ENCODE measurements around the gene HDHD3.
"Not testable (repeated sequence)": the region's sequence is repeated elsewhere in the genome, so short reads cannot be mapped to it uniquely, and the experiment has no call there.

Gene HDHD3

DNA sequence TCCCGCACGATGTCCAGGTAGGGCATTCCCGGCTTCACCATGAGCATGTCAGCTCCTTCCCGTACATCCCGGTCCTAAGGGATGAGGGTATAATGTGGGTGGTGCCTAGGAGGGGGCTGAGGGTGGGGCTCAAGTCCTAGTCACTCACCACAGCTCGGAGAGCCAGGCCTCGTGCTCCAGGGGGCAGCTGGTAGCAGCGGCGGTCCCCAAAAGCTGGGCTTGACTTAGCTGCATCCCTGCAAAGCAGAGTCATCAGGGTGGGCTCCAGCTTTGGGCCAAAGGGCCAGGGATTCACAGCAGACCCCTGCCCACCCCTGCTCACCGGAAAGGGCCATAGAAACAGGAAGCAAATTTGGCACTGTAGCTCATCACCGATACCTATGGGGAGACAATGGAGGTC is 12.7 kb upstream of the HDHD3 start:
- no peak for DNase-seq (ENCODE audit: low spot score)

DNA sequence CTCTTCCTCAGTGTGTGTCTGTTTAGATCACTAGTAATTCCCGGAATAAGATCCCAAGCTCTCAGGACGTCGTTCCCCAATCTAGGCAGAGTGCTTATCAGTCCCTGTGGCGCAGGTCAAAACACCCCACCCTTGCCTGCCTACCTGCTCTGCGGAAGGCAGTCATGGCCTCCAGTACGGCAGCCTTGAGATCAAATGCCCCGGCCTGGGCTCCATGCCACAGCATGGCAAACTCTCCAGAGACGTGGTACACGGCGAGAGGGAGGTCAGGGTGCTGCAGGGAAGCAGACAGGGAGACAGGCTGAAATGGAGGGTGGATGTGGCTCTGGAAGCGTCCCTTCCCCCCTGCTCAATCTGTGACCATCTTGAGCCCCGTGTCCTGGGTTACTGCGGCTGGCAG is 12.0 kb upstream of the HDHD3 start:
- DNase-seq (ENCODE audit: low spot score) = no peak

GRCh38 chr9:113387560-113388230 is 10.9 kb upstream of the HDHD3 start:
- no peak for DNase-seq (ENCODE audit: low spot score)

DNA sequence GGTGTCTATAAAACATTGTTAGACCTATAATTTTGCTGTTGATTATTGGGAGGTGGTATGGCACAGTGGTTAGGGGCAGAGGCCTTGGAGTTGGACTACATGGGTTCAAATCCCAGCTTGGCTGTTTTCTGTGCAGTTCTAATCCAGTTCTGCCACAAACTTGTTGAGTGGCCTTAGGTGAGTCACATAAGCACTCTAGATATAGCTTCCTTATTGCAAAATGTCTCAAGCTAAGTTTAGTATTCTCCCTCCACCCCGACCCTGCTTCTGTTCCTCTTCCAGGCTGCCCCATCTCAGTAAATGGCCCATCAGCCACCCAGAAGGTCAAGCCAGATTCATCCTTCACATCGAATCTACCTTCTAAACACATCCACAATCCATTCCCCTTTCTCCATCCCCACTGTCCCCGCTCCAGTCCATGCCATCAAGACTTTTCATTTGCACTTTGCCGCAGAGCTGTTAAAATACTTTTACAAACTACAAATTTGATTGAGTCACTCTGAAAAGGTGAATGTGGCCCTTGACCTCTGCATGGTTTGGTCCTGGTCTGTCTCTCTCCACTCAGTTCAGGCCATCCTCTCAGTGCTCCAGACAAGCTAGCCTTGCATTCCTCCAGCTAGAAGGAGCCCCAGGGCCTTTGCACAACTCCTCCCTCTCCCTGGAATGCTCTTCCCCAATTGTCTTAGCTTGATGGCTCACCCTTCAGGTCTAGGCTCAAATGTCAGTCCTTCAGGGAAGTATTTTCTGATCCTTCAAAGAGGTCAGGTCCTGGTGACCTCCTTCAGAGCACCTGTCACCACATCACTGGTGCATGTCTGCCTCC is 10.0 kb upstream of the HDHD3 start:
- no peak for DNase-seq (ENCODE audit: low spot score)

GRCh38 chr9:113381909-113382411 is 5.2 kb upstream of the HDHD3 start:
- no peak for DNase-seq (ENCODE audit: low spot score)

DNA sequence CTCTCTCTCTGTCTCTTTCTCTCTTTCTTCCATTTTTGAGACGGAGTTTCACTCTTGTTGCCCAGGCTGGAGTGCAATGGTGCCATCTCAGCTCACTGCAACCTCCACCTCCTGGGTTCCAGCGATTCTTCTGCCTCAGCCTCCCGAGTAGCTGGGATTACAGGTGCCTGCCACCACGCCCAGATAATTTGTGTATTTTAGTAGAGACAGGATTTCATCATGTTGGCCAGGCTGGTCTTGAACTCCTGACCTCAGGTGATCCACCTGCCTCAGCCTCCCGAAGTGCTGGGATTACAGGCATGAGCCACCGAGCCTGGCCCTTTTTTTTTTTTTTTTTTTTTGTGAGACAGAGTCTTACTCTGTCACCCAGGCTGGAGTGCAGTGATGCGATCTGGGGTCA is 4.7 kb upstream of the HDHD3 start:
- not testable (repeated sequence) for DNase-seq (ENCODE audit: low spot score)

DNA sequence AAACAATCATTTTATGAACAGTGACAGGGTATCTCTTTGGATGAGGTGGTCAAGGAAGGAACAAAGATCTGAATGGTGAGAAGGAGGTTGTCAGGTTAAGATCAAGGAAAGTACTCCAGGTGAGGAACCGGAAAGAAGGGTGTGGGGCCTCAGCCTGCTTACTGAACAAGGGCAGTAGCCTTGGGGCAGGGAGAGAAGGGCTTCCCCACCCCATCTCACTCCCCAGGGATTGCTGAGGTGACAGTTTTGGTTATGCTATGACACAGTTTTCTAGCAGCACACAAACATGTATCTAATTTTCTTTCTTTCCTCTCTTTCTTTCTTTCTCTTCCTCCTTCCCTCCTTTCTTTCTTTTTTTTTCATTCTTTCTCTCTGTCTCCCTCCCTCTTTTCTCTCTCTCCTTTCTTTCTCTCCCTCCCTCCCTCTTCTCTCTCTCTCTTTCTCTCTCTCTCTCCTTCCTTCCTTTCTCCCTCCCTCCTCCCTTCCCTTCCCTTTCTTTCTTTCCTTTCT is 4.1 kb upstream of the HDHD3 start:
- DNase-seq (ENCODE audit: low spot score) = no peak

DNA sequence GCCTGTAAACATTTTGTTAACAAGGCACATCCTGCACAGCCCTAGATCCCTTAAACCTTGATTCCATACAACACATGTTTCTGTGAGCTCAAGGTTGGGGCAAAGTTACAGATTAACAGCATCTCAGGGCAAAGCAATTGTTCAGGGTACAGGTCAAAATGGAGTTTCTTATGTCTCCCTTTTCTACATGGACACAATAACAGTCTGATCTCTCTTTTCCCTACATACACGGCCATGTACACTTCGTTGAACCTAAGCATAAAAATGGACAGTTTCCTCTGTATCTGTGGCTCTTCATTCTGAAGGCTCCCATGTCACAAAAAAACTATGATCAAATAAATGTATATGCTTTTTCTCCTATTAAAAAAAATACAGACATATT is 3.0 kb upstream of the HDHD3 start:
- DNase-seq (ENCODE audit: low spot score) = not testable (repeated sequence)

GRCh38 chr9:113379094-113379828 is 2.5 kb upstream of the HDHD3 start:
- DNase-seq (ENCODE audit: low spot score) = not testable (repeated sequence)

DNA sequence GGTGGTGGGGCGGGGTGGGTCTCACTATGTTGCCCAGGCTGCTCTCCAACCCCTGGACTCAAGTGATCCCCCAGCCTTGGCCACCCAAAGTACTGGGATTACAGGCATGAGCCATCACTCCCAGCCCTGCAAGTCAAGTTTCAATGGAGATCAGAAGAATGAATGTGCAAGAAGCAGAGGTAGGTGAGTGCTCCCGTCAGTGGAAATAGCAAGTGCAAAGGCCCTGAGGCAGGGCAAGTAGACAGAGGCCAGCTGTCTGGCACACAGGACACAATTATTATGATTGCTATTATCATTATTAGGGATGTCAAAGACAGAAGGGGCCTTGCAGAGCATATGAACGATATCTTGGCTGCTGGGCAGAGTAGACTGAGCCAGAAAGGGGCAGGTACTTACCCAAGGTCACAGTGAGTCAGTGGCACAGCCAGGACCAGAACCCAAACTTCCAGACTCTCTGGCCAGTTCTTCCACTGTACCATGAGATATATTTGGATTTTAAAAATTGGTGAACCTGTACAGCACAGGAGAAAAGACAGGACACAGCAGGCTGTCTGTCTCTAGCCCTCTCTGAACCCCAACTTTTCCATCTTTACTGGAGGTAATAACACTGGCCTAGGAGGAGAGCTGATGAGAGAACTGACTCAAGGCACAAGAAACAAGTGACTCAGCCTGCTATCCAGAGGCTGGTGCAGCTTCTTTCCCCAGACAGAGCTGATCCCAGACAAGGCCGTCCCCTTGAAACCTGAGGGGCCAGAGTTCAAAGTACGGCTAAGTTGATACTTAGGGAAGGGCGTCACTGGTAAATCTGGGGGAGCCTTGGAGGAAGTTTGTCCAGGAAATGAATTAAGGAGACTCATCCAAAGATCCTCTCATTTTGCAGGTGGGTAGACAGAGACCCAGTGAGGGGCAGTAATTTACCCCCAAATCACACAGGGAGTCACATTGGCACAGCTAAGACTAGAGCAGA is 1.4 kb downstream of the HDHD3 start:
- no peak for DNase-seq (ENCODE audit: low spot score)

DNA sequence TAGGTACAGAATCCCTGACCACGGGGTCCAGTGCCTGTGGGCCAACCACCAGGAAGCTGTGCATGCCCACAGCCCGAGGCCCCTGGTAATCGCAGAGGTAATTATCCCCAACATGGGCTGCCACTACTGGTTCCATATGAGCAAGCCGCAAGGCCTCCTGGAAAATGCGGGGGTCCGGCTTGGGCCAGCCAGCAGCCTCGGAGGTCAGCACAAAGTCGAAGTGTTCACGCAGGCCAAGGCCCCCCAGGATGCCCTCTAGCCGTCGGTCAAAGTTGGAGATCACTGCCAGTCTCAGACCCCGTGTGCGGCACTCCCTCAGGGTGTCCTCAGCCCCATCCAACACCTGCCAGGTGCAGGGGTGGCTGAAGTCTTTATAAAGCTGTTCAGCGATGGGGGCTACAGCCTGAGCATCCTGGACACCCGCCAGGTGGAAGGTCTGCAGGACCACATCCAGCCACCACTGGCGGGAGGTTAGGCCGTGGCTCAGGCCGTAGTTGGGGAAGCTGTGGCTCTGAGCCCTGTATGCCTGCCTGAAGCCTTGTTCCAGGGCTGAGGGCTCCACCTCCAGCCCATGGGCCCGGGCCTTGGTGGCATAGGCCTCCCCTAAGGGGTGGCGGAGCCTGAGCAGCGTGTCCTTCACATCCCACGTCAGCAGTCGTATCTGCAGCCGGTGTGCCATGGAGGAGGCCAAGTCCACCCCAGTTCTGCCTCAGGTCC is 3.0 kb downstream of the HDHD3 start:
- DNase-seq (ENCODE audit: low spot score) = no peak

DNA sequence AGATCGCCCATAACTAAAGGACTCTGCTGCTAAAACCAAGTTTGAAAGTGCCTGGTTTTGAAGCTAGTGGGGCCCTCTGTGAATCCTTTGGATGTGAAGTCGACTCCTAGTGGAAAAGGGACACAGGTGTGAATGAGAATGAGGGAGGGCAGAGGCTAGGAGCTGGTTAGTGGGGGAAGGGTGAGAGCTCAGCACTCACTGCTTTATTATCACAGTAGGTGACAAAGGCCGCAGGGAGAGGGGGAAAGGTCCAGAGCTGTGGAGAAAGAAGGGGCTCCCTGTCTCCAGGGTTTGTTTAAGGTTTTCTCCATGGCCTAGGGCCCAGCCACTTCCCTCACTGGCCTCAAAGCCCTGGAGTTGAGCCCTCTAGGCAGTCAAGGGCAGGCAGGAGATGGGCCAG is 3.5 kb downstream of the HDHD3 start:
- no peak for DNase-seq (ENCODE audit: low spot score)

DNA sequence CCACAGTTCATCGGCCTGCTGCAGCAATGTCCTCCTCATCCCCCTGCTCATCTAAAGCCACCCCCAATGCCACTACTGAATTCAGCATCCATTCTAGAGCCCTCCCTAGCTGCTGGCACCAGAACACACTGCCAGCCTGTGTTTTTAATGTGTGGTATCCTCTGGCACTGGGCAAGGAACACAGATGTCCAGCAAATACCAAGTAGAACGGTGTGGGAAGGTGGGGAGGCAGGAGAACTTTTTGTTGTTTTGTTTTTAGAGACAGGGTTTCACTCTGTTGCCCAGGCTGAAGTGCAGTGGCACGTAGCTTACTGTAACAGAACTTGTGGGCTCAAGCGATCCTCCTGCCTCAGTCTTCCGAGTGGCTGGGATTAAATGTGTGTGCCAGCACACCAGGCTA is 4.7 kb downstream of the HDHD3 start:
- no peak for DNase-seq (ENCODE audit: low spot score)

DNA sequence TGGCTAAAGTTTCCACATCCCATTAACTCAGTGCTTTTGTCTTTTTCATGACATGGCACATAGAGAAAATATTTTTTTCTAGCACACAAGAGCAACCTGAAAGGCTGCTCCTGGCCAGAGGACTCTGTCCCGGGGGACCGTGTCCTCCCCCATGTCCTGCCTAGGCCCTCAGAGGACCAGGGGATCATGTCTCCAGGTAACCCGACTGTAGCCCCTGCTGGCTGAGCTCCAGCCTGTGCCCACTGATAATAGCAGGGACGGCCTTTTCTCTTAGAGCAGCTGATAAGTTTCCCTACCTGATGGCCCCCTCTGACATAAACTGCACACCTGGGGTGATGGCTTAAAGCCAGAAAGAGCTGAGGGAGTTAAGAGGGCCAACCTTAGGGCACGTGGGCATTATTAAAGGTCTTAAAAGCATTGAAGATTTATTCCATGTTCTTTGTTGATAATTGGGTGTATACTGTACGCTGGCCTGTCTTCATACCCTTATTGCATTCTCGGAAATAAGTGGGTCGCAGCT is 5.9 kb downstream of the HDHD3 start:
- DNase-seq (ENCODE audit: low spot score) = no peak

- no peak for DNase-seq (ENCODE audit: low spot score)
Observed at GRCh38 chr9:113369855-113370140, 7.0 kb downstream of the HDHD3 start.

GRCh38 chr9:113368982-113369854 is 7.6 kb downstream of the HDHD3 start:
- DNase-seq (ENCODE audit: low spot score) = peak; percentile 57

DNA sequence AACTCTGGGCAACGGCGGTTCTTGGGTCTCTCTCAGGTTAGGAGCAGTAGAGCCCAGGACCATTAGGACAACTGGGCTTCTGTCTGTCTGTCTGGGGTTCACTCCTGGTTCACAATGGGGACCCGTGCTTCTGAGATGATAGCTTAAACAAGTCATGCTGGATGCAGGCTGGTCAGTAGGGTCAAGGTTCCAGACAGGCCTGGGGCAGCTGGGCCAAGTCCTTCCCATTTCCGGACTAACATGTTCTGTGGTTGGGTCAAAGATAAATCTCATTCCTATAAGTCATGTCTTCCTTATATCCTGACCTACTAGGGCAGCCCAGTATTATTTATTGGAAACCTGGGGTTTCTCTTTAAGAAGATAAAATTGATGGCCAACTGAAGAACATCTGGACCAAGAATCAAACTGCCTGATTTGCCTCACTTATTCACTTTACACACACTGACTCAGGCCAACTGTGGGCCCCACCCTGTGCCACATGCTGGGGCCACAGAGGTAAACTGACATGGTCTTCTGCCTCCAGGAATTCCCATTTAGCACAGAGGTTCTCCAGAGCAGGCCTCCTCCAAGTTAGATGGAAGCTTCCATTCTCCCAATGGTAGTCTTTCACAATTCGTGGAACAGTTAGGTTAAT is 8.3 kb downstream of the HDHD3 start:
- DNase-seq (ENCODE audit: low spot score) = no peak

- not testable (repeated sequence) for DNase-seq (ENCODE audit: low spot score)
Observed at GRCh38 chr9:113365652-113366051, 11.1 kb downstream of the HDHD3 start.

DNA sequence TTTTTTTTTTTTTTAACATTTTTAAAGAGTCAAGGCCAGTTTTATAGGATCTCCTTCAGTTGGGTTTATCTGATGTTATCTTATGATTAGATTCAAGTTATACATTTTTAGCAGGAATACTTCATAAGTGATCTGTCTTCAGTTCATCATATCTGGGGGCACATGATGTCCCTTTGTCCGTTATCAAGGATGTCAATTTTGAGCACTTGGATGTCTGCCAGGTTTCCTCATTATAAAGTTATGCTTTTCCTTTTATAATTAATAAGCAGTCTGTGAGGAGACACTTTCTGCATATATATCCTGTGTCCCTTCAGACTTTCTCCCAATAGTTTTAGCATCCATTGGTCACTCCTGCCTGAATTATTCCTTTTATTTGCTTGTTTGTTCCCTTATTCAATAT is 11.8 kb downstream of the HDHD3 start:
- peak; percentile 64 for DNase-seq (ENCODE audit: low spot score)

All from hematopoietic multipotent progenitor cell treated with erythropoietin and hydrocortisone succinate and interleukin-3 and kit ligand, for 15 days (in vitro differentiated cells).